GM12878 (cell line): ENCODE measurements around the gene SETBP1. TPM values are rescaled to one million over a fixed set of nuclear protein-coding genes. Genes with fewer than 3 reads are reported as not detected.

Source experiments
- ATAC-seq: fragments of 200-7000 bp; cut with Tn5 transposase; 3 replicates; pipeline ENCODE4 v1.9.1; 2020; ENCODE audit warnings: mild to moderate bottlenecking, moderate library complexity
- BruUV-seq: library from RNA; stranded (reverse); fragments of 400-500 nt; replicated peaks from 2 replicates; lab custom pipeline; 2021; lab: Mats Ljungman, UMichigan
- CTCF ChIA-PET: fragments of 300-600 bp; sonication (Branson Sonifier 250); formaldehyde crosslinking; extraction: SDS; loops from one replicate; lab custom pipeline; 2021; ENCODE audit warnings: inconsistent platforms; lab: Yijun Ruan, JAX
- POLR2A ChIA-PET: fragments of 350-600 bp; formaldehyde crosslinking; extraction: SDS; loops from one replicate; lab custom pipeline; 2021; ENCODE audit warnings: inconsistent platforms; lab: Charles Lee
- RAD21 ChIA-PET: fragments of 300-600 bp; sonication (Branson Sonifier 250); formaldehyde crosslinking; loops from one replicate; lab custom pipeline; 2023; ENCODE audit warnings: antibody characterized with exemption; ENCODE audit not compliant: unreplicated experiment; lab: Charles Lee
- SMC1A ChIA-PET: fragments of 300-600 bp; sonication (Branson Sonifier 250); formaldehyde crosslinking; loops from one replicate; lab custom pipeline; 2023; ENCODE audit not compliant: unreplicated experiment, uncharacterized antibody; lab: Charles Lee
- DNase-seq: peaks from one replicate; pipeline ENCODE4 v3.0.0-alpha.2; 2011; ENCODE audit warnings: low read depth, low spot score
- FAIRE-seq: peaks from 3 replicates; lab custom pipeline; 2011; peaks lifted over from hg19 to GRCh38; lab: Jason Lieb, UNC
- H2AFZ ChIP-seq: 2 replicates; pipeline ENCODE4 v1.6.0; 2011; ENCODE audit warnings: low read depth, low read length, control low read depth; ENCODE audit not compliant: control insufficient read depth
- H3K27ac ChIP-seq: 2 replicates; pipeline ENCODE4 v1.5.1; 2011; ENCODE audit warnings: control low read depth; ENCODE audit not compliant: control insufficient read depth, insufficient read depth
- H3K27me3 ChIP-seq, 2 experiments: replicated peaks in 1 of 2; 2 replicates each; pipeline versions ENCODE4 v1.6.0 to v1.6.1; 2011; ENCODE audit warnings: low read length in 1 of 2; ENCODE audit not compliant: control insufficient read depth in 2 of 2, insufficient read depth in 2 of 2
- H3K36me3 ChIP-seq, 2 experiments: 2 replicates each; pipeline ENCODE4 v1.5.1; 2011; ENCODE audit warnings: low read length in 1 of 2; ENCODE audit not compliant: control insufficient read depth in 2 of 2, insufficient read depth in 2 of 2
- H3K4me1 ChIP-seq: 2 replicates; pipeline ENCODE4 v1.6.1; 2011; ENCODE audit warnings: mild to moderate bottlenecking, low read length, moderate library complexity, mixed read lengths; ENCODE audit not compliant: control insufficient read depth, insufficient read depth
- H3K4me2 ChIP-seq: 2 replicates; pipeline ENCODE4 v1.6.0; 2011; ENCODE audit warnings: control low read depth; ENCODE audit not compliant: control insufficient read depth, insufficient read depth
- H3K4me3 ChIP-seq: fragments of 200-600 bp; sonication (generic); 2 replicates; pipeline ENCODE4 v1.5.1; 2016
- H3K79me2 ChIP-seq: 2 replicates; pipeline ENCODE4 v1.6.0; 2011; ENCODE audit warnings: low read length; ENCODE audit not compliant: control insufficient read depth, insufficient read depth
- H3K9ac ChIP-seq: 2 replicates; pipeline ENCODE4 v1.8.0; 2011; ENCODE audit warnings: low read length, control low read depth, mixed read lengths; ENCODE audit not compliant: control insufficient read depth, insufficient read depth
- H3K9me3 ChIP-seq: replicated peaks from 3 replicates; pipeline ENCODE4 v1.5.1; 2011; ENCODE audit warnings: mild to moderate bottlenecking, low read length; ENCODE audit not compliant: control insufficient read depth, insufficient read depth
- H4K20me1 ChIP-seq: 2 replicates; pipeline ENCODE4 v1.6.0; 2011; ENCODE audit not compliant: control insufficient read depth, insufficient read depth
- CEBPZ ChIP-seq: fragments of 150-350 bp; IDR thresholded peaks from 2 replicates; pipeline ENCODE4 v1.6.1; 2016; ENCODE audit warnings: low read depth, low read length
- ESRRA ChIP-seq: IDR thresholded peaks from 2 replicates; pipeline ENCODE4 v1.6.1; 2012; ENCODE audit warnings: mild to moderate bottlenecking, low read length, improper control_type of control experiment
- LARP7 ChIP-seq: fragments of 450-650 bp; IDR thresholded peaks from 2 replicates; pipeline ENCODE4 v1.6.1; 2017; ENCODE audit warnings: mild to moderate bottlenecking
- NR2C1 ChIP-seq: fragments of 450-650 bp; IDR thresholded peaks from 2 replicates; pipeline ENCODE4 v1.6.1; 2017; ENCODE audit warnings: antibody characterized with exemption, mild to moderate bottlenecking, moderate library complexity
- RCOR1 ChIP-seq: conservative IDR thresholded peaks from 2 replicates; pipeline ENCODE4 v1.6.1; 2012; ENCODE audit warnings: low read depth, low read length, improper control_type of control experiment
- USF1 ChIP-seq: IDR thresholded peaks from 2 replicates; pipeline ENCODE4 v1.6.1; 2011; ENCODE audit warnings: borderline replicate concordance, low read depth, mild to moderate bottlenecking, moderate library complexity, mixed read lengths, low read length; ENCODE audit not compliant: insufficient read depth; ENCODE audit errors: extremely low read length
- USF2 ChIP-seq: IDR thresholded peaks from 2 replicates; pipeline ENCODE4 v1.6.1; 2011; ENCODE audit warnings: low read depth, low read length, improper control_type of control experiment, borderline replicate concordance
- ZBTB11 ChIP-seq: fragments of 450-650 bp; formaldehyde crosslinking; IDR thresholded peaks from 2 replicates; pipeline ENCODE4 v1.5.0; 2022; ENCODE audit warnings: mild to moderate bottlenecking, missing genetic modification characterization
- WGBS: methylation state at CpG from one replicate; pipeline ENCODE4 v1.1.6; 2016; ENCODE audit warnings: low lambda C conversion rate; ENCODE audit not compliant: insufficient replicate concordance, insufficient coverage; ENCODE audit errors: missing lambda C conversion rate; 5-methylcytosine and 5-hydroxymethylcytosine counted together
- in situ Hi-C: fragments of 300-500 bp; cut with MboI; formaldehyde crosslinking; loops from 9 replicates; pipeline ENCODE4 v1.14.3; 2018; ENCODE audit warnings: mixed read lengths
- intact Hi-C: fragments of 100-400 bp; cut with micrococcal nuclease; formaldehyde crosslinking; loops from one replicate; pipeline ENCODE4 v1.14.2; 2022; ENCODE audit not compliant: unreplicated experiment
- polyA plus RNA-seq, 11 experiments: library from polyadenylated mRNA; depleted of rRNA in 4 of 11; unstranded in 6 of 11; stranded (reverse) in 5 of 11; fragments of >200 nt; fragmentation: Nextera tagmentation in 4 of 11; fragmentation: Illumina TruSeq in 1 of 11; extraction: Ambion mirVana in 4 of 11; extraction: Trizol in 1 of 11; gene quantifications; 1 replicate in 1 of 11; 2 replicates in 10 of 11; pipeline versions ENCODE4 v1.2.1 to v1.2.3, GENCODE V29; 2011 to 2016; ENCODE audit warnings: inconsistent platforms in 2 of 11, missing spikeins in 2 of 11, low read depth in 1 of 11
- total RNA-seq, 4 experiments: library from RNA; depleted of rRNA in 3 of 4; stranded (reverse); fragments of >200 nt in 3 of 4; fragmentation: Illumina TruSeq in 1 of 4; extraction: Trizol in 1 of 4; gene quantifications; 2 replicates each; pipeline versions ENCODE4 v1.2.1 to v1.2.3, GENCODE V29; 2013 to 2021

SETBP1 gene
- total and polyA plus RNA-seq, 10 of the 15 experiments (the other 5 are each of a cell fraction or from before 2014, with no cell fraction given): 0.99 to 29.7 (median 8.3) TPM

- ChIA-PET RAD21 (no interaction called here), CTCF (no interaction called here), SMC1A (no interaction called here), POLR2A (no interaction called here)
- TF ChIP-seq NR2C1: no peak
- ATAC-seq (no peak), DNase-seq (no peak), FAIRE-seq (no peak)
- Histone ChIP-seq H3K4me3 (no peak overlapping the region), H3K9ac (no peak overlapping the region), H3K27me3 (no peaks in the 10 kb centered on the region), H3K36me3 (no peaks in the 10 kb centered on the region; a peak in 1 of 4 replicates), H3K4me2 (no peak overlapping the region), H3K79me2 (no peaks in the 10 kb centered on the region), H2AFZ (no peak overlapping the region), H3K9me3 (no peaks in the 10 kb centered on the region), H3K4me1 (peaks cover 10% of the 10 kb centered on the region), H4K20me1 (no peaks in the 10 kb centered on the region), H3K27ac (no peak overlapping the region)
- in situ Hi-C loops: loop anchor here (25.0 kb wide), 1 partner anchor 205 kb away; no protein-coding TSS in a partner anchor
- BruUV-seq: no TSS peak
- intact Hi-C loops: no loop called here
- WGBS: 92% methylated on average over 2 of the region's 2 CpGs
These were observed 326.2 kb downstream of the SETBP1 start for GRCh38 chr18:45006934-45007333.

- intact Hi-C loops: no loop called here
- peaks cover 10% of the 10 kb centered on the region for H3K4me1 ChIP-seq
- CTCF ChIA-PET: interaction anchor here (2.1 kb wide), 1 partner anchor 9 kb away, joined by 5 read pairs; no protein-coding TSS in a partner anchor
- TF ChIP-seq ESRRA (no peak), USF2 (no peak), LARP7 (no peak), USF1 (no peak), CEBPZ (no peak), RCOR1 (no peak), ZBTB11 (CRISPR knock-in tag) (no peak)
These were observed 326.8 kb downstream of the SETBP1 start for GRCh38 chr18:45007531-45007930.

More at GRCh38 chr18:45007531-45007930, 326.8 kb downstream of the SETBP1 start:
- Histone ChIP-seq H3K9ac (no peak overlapping the region), H2AFZ (no peak overlapping the region), H3K27me3 (no peaks in the 10 kb centered on the region), H3K4me3 (no peak overlapping the region), H3K36me3 (no peaks in the 10 kb centered on the region; a peak in 1 of 4 replicates), H4K20me1 (no peaks in the 10 kb centered on the region), H3K9me3 (no peaks in the 10 kb centered on the region), H3K79me2 (no peaks in the 10 kb centered on the region), H3K27ac (no peak overlapping the region), H3K4me2 (no peak overlapping the region)
- no peak for FAIRE-seq
- RAD21 ChIA-PET: no interaction called here
- no TSS peak for BruUV-seq
- POLR2A ChIA-PET: no interaction called here
- in situ Hi-C loops: loop anchor here (25.0 kb wide), 1 partner anchor 205 kb away; no protein-coding TSS in a partner anchor
- ATAC-seq: no peak
- SMC1A ChIA-PET: no interaction called here
- 90% methylated on average over 2 of the region's 2 CpGs for WGBS
- no peak for DNase-seq
